GM23338 (cell line): ENCODE data around the gene DTNB. TPM values are rescaled to one million over a fixed set of nuclear protein-coding genes. Genes with fewer than 3 reads are reported as not detected.

ENCODE experiments used
- ATAC-seq: fragments of 200-7000 bp; cut with Tn5 transposase; 3 replicates; pipeline ENCODE4 v1.9.1; 2020
- DNase-seq: peaks from one replicate; pipeline ENCODE4 v3.0.0-alpha.2; 2015; ENCODE audit warnings: low spot score
- H2AFZ ChIP-seq: fragments of 200-600 bp; sonication (generic); 2 replicates; pipeline ENCODE4 v1.8.0; 2016; ENCODE audit warnings: antibody characterized with exemption, mild to moderate bottlenecking, moderate library complexity
- H3F3A ChIP-seq: fragments of 200-600 bp; sonication (generic); replicated peaks from 2 replicates; pipeline ENCODE4 v1.8.0; 2017; ENCODE audit warnings: antibody characterized with exemption, mixed run types, low read depth
- H3K27ac ChIP-seq: fragments of 200-600 bp; sonication (generic); 2 replicates; pipeline ENCODE4 v1.6.1; 2016; ENCODE audit warnings: low read depth
- H3K27me3 ChIP-seq: fragments of 200-600 bp; sonication (generic); 2 replicates; pipeline ENCODE4 v1.8.0; 2016; ENCODE audit warnings: mild to moderate bottlenecking, mixed run types, moderate library complexity; ENCODE audit not compliant: insufficient read depth
- H3K36me3 ChIP-seq: fragments of 200-600 bp; sonication (generic); 2 replicates; pipeline ENCODE4 v1.8.0; 2016; ENCODE audit warnings: mild to moderate bottlenecking; ENCODE audit not compliant: insufficient read depth
- H3K4me1 ChIP-seq: fragments of 200-600 bp; sonication (generic); 2 replicates; pipeline ENCODE4 v1.8.0; 2016; ENCODE audit warnings: mild to moderate bottlenecking, moderate library complexity; ENCODE audit not compliant: insufficient read depth
- H3K4me2 ChIP-seq: fragments of 200-600 bp; sonication (generic); 2 replicates; pipeline ENCODE4 v1.7.1; 2017; ENCODE audit warnings: mixed run types
- H3K4me3 ChIP-seq: fragments of 200-600 bp; sonication (generic); 2 replicates; pipeline ENCODE4 v1.6.1; 2016; ENCODE audit warnings: mixed run types
- H3K79me2 ChIP-seq: fragments of 200-600 bp; sonication (generic); replicated peaks from 2 replicates; pipeline ENCODE4 v1.8.0; 2017; ENCODE audit warnings: mild to moderate bottlenecking; ENCODE audit not compliant: insufficient read depth
- H3K9me2 ChIP-seq: fragments of 200-600 bp; sonication (generic); 2 replicates; pipeline ENCODE4 v1.8.0; 2017; ENCODE audit not compliant: insufficient read depth
- H4K20me1 ChIP-seq: fragments of 200-600 bp; sonication (generic); replicated peaks from 2 replicates; pipeline ENCODE4 v1.8.0; 2017; ENCODE audit warnings: mild to moderate bottlenecking; ENCODE audit not compliant: insufficient read depth
- H3K27ac Mint-ChIP-seq: 2 replicates; pipeline ENCODE4 v1.8.0; 2020; ENCODE audit warnings: inconsistent platforms, mild to moderate bottlenecking, moderate library complexity, mixed read lengths
- H3K27me3 Mint-ChIP-seq: 3 replicates; pipeline ENCODE4 v1.8.0; 2022; ENCODE audit warnings: low read depth, mild to moderate bottlenecking, moderate library complexity, mixed read lengths, inconsistent platforms; ENCODE audit not compliant: insufficient read depth, poor library complexity
- H3K36me3 Mint-ChIP-seq: 3 replicates; pipeline ENCODE4 v1.8.0; 2021; ENCODE audit warnings: low read depth, mild to moderate bottlenecking, inconsistent platforms, moderate library complexity, mixed read lengths
- H3K4me1 Mint-ChIP-seq: 3 replicates; pipeline ENCODE4 v1.8.0; 2020; ENCODE audit warnings: mild to moderate bottlenecking, inconsistent platforms, mixed read lengths
- H3K4me3 Mint-ChIP-seq: 3 replicates; pipeline ENCODE4 v1.8.0; 2021; ENCODE audit warnings: moderate library complexity, mild to moderate bottlenecking, inconsistent platforms, mixed read lengths
- H3K9me3 Mint-ChIP-seq: 3 replicates; pipeline ENCODE4 v1.8.0; 2020; ENCODE audit warnings: moderate library complexity, mild to moderate bottlenecking, inconsistent platforms, mixed read lengths
- CREB1 ChIP-seq: fragments of 250-450 bp; sonication (Bioruptor Pico); IDR thresholded peaks from 2 replicates; pipeline ENCODE4 v1.5.0; 2020; ENCODE audit warnings: low read depth, mild to moderate bottlenecking, moderate library complexity
- ETS1 ChIP-seq: IDR thresholded peaks from 2 replicates; pipeline ENCODE4 v1.6.1; 2016; ENCODE audit warnings: antibody characterized with exemption
- NANOG ChIP-seq: IDR thresholded peaks from 2 replicates; pipeline ENCODE4 v1.6.1; 2016; ENCODE audit warnings: antibody characterized with exemption, borderline replicate concordance
- POLR2AphosphoS5 ChIP-seq: IDR thresholded peaks from 2 replicates; pipeline ENCODE4 v1.6.1; 2016; ENCODE audit warnings: antibody characterized with exemption, low read depth
- REST ChIP-seq: IDR thresholded peaks from one replicate; pipeline ENCODE4 v1.6.1; 2018; ENCODE audit warnings: antibody characterized with exemption; ENCODE audit not compliant: unreplicated experiment
- STAT1 ChIP-seq: IDR thresholded peaks from one replicate; pipeline ENCODE4 v1.6.1; 2016; ENCODE audit warnings: antibody characterized with exemption; ENCODE audit not compliant: unreplicated experiment
- ZNF114 ChIP-seq: fragments of 250-450 bp; sonication (Bioruptor Pico); IDR thresholded peaks from 2 replicates; pipeline ENCODE4 v1.5.0; 2020; ENCODE audit warnings: mild to moderate bottlenecking, moderate library complexity
- ZNF331 ChIP-seq: fragments of 250-450 bp; sonication (Bioruptor Pico); IDR thresholded peaks from 2 replicates; pipeline ENCODE4 v1.5.0; 2020; ENCODE audit warnings: low read depth, mild to moderate bottlenecking, moderate library complexity
- polyA plus RNA-seq: library from polyadenylated mRNA; unstranded; fragments of >200 nt; fragmentation: Nextera tagmentation; extraction: Ambion mirVana; gene quantifications from 2 replicates; pipeline ENCODE4 v1.2.1, GENCODE V29; 2016
- total RNA-seq: library from RNA; depleted of rRNA; stranded (reverse); fragments of >200 nt; shearing (Covaris generic); gene quantifications from 2 replicates; pipeline ENCODE4 v1.2.3, GENCODE V29; 2014
- TF ChIP-seq, protein P1 (sequence below), 2 experiments: fragments of 200-600 bp in 1 of 2; sonication (generic) in 1 of 2; conservative IDR thresholded peaks; 2 replicates each; pipeline versions ENCODE4 v1.5.1 to v1.6.1; 2016 to 2017; ENCODE audit warnings: antibody characterized with exemption in 2 of 2, low read depth in 2 of 2, mild to moderate bottlenecking in 2 of 2, moderate library complexity in 1 of 2

The DTNB gene
- total and polyA plus RNA-seq, 2 experiments from 2014 or later, result 22.1 to 29.4 TPM

- no peak for TF ChIP-seq ETS1
These were observed 178.8 kb downstream of the DTNB start (continued) for GRCh38 chr2:25494616-25495015.

DNA sequence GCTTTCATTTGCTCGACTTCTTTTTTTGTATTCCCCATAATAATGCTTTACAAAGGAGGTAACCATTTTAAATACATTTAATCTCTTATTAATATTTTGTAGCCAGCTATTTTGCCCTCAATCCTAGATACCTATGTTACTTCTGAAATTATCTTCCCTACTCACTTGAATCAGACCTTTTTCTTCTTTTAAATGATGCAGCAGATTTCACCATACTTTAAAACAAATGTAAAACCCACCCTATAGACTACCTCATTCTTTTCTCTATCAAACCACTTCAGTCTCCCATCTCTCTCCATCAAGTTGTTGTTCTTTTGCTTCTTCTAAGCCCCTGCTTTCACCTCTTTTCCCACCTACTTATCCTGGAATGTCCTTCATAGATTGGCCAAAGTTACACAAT is 180.2 kb downstream of the DTNB start:
- ATAC-seq, result no peak
- TF ChIP-seq REST (no peak), STAT1 (no peak), CREB1 (no peak), ZNF331 (CRISPR knock-in tag) (no peak), ZNF114 (CRISPR knock-in tag) (no peak), NANOG (no peak), ETS1 (no peak), POLR2AphosphoS5 (no peak)
- TF ChIP-seq, protein P1, sequence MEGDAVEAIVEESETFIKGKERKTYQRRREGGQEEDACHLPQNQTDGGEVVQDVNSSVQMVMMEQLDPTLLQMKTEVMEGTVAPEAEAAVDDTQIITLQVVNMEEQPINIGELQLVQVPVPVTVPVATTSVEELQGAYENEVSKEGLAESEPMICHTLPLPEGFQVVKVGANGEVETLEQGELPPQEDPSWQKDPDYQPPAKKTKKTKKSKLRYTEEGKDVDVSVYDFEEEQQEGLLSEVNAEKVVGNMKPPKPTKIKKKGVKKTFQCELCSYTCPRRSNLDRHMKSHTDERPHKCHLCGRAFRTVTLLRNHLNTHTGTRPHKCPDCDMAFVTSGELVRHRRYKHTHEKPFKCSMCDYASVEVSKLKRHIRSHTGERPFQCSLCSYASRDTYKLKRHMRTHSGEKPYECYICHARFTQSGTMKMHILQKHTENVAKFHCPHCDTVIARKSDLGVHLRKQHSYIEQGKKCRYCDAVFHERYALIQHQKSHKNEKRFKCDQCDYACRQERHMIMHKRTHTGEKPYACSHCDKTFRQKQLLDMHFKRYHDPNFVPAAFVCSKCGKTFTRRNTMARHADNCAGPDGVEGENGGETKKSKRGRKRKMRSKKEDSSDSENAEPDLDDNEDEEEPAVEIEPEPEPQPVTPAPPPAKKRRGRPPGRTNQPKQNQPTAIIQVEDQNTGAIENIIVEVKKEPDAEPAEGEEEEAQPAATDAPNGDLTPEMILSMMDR (conservative IDR thresholded peaks at IDR 0.05; ENCODE audit: low read depth in 2 of 2), result no peak
- Histone ChIP-seq H3K4me1 (no peaks in the 10 kb centered on the region), H3K4me3 (no peak overlapping the region), H3K4me2 (no peak overlapping the region), H3K36me3 (no peaks in the 10 kb centered on the region), H2AFZ (no peak overlapping the region), H3K27me3 (no peaks in the 10 kb centered on the region), H4K20me1 (no peaks in the 10 kb centered on the region), H3K79me2 (no peaks in the 10 kb centered on the region), H3K27ac (no peak overlapping the region), H3K9me2 (no peaks in the 10 kb centered on the region), H3F3A (no peaks in the 10 kb centered on the region)
- Mint-ChIP-seq H3K4me3 (no peak overlapping the region), H3K27ac (no peak overlapping the region), H3K9me3 (no peaks in the 10 kb centered on the region), H3K36me3 (no peaks in the 10 kb centered on the region), H3K4me1 (peaks cover 14% of the 10 kb centered on the region), H3K27me3 (peaks cover 3% of the 10 kb centered on the region)
- DNase-seq, result no peak
